GM12878 (cell line): ENCODE measurements around the gene MX1. TPM values are rescaled to one million over a fixed set of nuclear protein-coding genes. Genes with fewer than 3 reads are reported as not detected.

Experiments
- ATAC-seq: fragments of 200-7000 bp; cut with Tn5 transposase; 3 replicates; pipeline ENCODE4 v1.9.1; 2020; ENCODE audit warnings: mild to moderate bottlenecking, moderate library complexity
- BruUV-seq: library from RNA; stranded (reverse); fragments of 400-500 nt; replicated peaks from 2 replicates; lab custom pipeline; 2021; lab: Mats Ljungman, UMichigan
- CTCF ChIA-PET: fragments of 300-600 bp; sonication (Branson Sonifier 250); formaldehyde crosslinking; extraction: SDS; loops from one replicate; lab custom pipeline; 2021; ENCODE audit warnings: inconsistent platforms; lab: Yijun Ruan, JAX
- POLR2A ChIA-PET: fragments of 350-600 bp; formaldehyde crosslinking; extraction: SDS; loops from one replicate; lab custom pipeline; 2021; ENCODE audit warnings: inconsistent platforms; lab: Charles Lee
- RAD21 ChIA-PET: fragments of 300-600 bp; sonication (Branson Sonifier 250); formaldehyde crosslinking; loops from one replicate; lab custom pipeline; 2023; ENCODE audit warnings: antibody characterized with exemption; ENCODE audit not compliant: unreplicated experiment; lab: Charles Lee
- SMC1A ChIA-PET: fragments of 300-600 bp; sonication (Branson Sonifier 250); formaldehyde crosslinking; loops from one replicate; lab custom pipeline; 2023; ENCODE audit not compliant: unreplicated experiment, uncharacterized antibody; lab: Charles Lee
- DNase-seq: peaks from one replicate; pipeline ENCODE4 v3.0.0-alpha.2; 2011; ENCODE audit warnings: low read depth, low spot score
- FAIRE-seq: peaks from 3 replicates; lab custom pipeline; 2011; peaks lifted over from hg19 to GRCh38; lab: Jason Lieb, UNC
- H2AFZ ChIP-seq: 2 replicates; pipeline ENCODE4 v1.6.0; 2011; ENCODE audit warnings: low read depth, low read length, control low read depth; ENCODE audit not compliant: control insufficient read depth
- H3K27ac ChIP-seq: 2 replicates; pipeline ENCODE4 v1.5.1; 2011; ENCODE audit warnings: control low read depth; ENCODE audit not compliant: control insufficient read depth, insufficient read depth
- H3K27me3 ChIP-seq, 2 experiments: replicated peaks in 1 of 2; 2 replicates each; pipeline versions ENCODE4 v1.6.0 to v1.6.1; 2011; ENCODE audit warnings: low read length in 1 of 2; ENCODE audit not compliant: control insufficient read depth in 2 of 2, insufficient read depth in 2 of 2
- H3K36me3 ChIP-seq, 2 experiments: 2 replicates each; pipeline ENCODE4 v1.5.1; 2011; ENCODE audit warnings: low read length in 1 of 2; ENCODE audit not compliant: control insufficient read depth in 2 of 2, insufficient read depth in 2 of 2
- H3K4me1 ChIP-seq: 2 replicates; pipeline ENCODE4 v1.6.1; 2011; ENCODE audit warnings: mild to moderate bottlenecking, low read length, moderate library complexity, mixed read lengths; ENCODE audit not compliant: control insufficient read depth, insufficient read depth
- H3K4me2 ChIP-seq: 2 replicates; pipeline ENCODE4 v1.6.0; 2011; ENCODE audit warnings: control low read depth; ENCODE audit not compliant: control insufficient read depth, insufficient read depth
- H3K4me3 ChIP-seq: fragments of 200-600 bp; sonication (generic); 2 replicates; pipeline ENCODE4 v1.5.1; 2016
- H3K79me2 ChIP-seq: 2 replicates; pipeline ENCODE4 v1.6.0; 2011; ENCODE audit warnings: low read length; ENCODE audit not compliant: control insufficient read depth, insufficient read depth
- H3K9ac ChIP-seq: 2 replicates; pipeline ENCODE4 v1.8.0; 2011; ENCODE audit warnings: low read length, control low read depth, mixed read lengths; ENCODE audit not compliant: control insufficient read depth, insufficient read depth
- H3K9me3 ChIP-seq: replicated peaks from 3 replicates; pipeline ENCODE4 v1.5.1; 2011; ENCODE audit warnings: mild to moderate bottlenecking, low read length; ENCODE audit not compliant: control insufficient read depth, insufficient read depth
- H4K20me1 ChIP-seq: 2 replicates; pipeline ENCODE4 v1.6.0; 2011; ENCODE audit not compliant: control insufficient read depth, insufficient read depth
- IRF4 ChIP-seq: IDR thresholded peaks from 2 replicates; pipeline ENCODE4 v1.6.1; 2011; ENCODE audit warnings: low read depth, low read length
- MLLT1 ChIP-seq: fragments of 450-650 bp; IDR thresholded peaks from 2 replicates; pipeline ENCODE4 v1.6.1; 2016; ENCODE audit warnings: mild to moderate bottlenecking
- POLR2A ChIP-seq: IDR thresholded peaks from 2 replicates; pipeline ENCODE4 v1.6.1; 2011; ENCODE audit warnings: low read depth, mild to moderate bottlenecking, low read length
- POLR2AphosphoS5 ChIP-seq: IDR thresholded peaks from 2 replicates; pipeline ENCODE4 v1.6.1; 2011; ENCODE audit warnings: mild to moderate bottlenecking, low read length, inconsistent platforms
- WGBS: methylation state at CpG from one replicate; pipeline ENCODE4 v1.1.6; 2016; ENCODE audit warnings: low lambda C conversion rate; ENCODE audit not compliant: insufficient replicate concordance, insufficient coverage; ENCODE audit errors: missing lambda C conversion rate; 5-methylcytosine and 5-hydroxymethylcytosine counted together
- in situ Hi-C: fragments of 300-500 bp; cut with MboI; formaldehyde crosslinking; loops from 9 replicates; pipeline ENCODE4 v1.14.3; 2018; ENCODE audit warnings: mixed read lengths
- intact Hi-C: fragments of 100-400 bp; cut with micrococcal nuclease; formaldehyde crosslinking; loops from one replicate; pipeline ENCODE4 v1.14.2; 2022; ENCODE audit not compliant: unreplicated experiment
- polyA plus RNA-seq, 11 experiments: library from polyadenylated mRNA; depleted of rRNA in 4 of 11; unstranded in 6 of 11; stranded (reverse) in 5 of 11; fragments of >200 nt; fragmentation: Nextera tagmentation in 4 of 11; fragmentation: Illumina TruSeq in 1 of 11; extraction: Ambion mirVana in 4 of 11; extraction: Trizol in 1 of 11; gene quantifications; 1 replicate in 1 of 11; 2 replicates in 10 of 11; pipeline versions ENCODE4 v1.2.1 to v1.2.3, GENCODE V29; 2011 to 2016; ENCODE audit warnings: inconsistent platforms in 2 of 11, missing spikeins in 2 of 11, low read depth in 1 of 11
- total RNA-seq, 4 experiments: library from RNA; depleted of rRNA in 3 of 4; stranded (reverse); fragments of >200 nt in 3 of 4; fragmentation: Illumina TruSeq in 1 of 4; extraction: Trizol in 1 of 4; gene quantifications; 2 replicates each; pipeline versions ENCODE4 v1.2.1 to v1.2.3, GENCODE V29; 2013 to 2021

MX1 gene
- total and polyA plus RNA-seq, 10 of the 15 experiments (the other 5 are each of a cell fraction or from before 2014, with no cell fraction given) = 75.9 to 385 (median 302) TPM

GRCh38 chr21:41429925-41430491 is 4.0 kb downstream of the MX1 start:
- no peak overlapping the region for H2AFZ ChIP-seq
- H3K4me2 ChIP-seq = peak overlapping the region; percentile 90
- ChIA-PET RAD21 (interaction anchor here (1.3 kb wide), 1 partner anchor 61 kb away, joined by 3 read pairs; no protein-coding TSS in a partner anchor), POLR2A (interaction anchor here (1.0 to 3.2 kb wide), 3 partner anchors 62 to 147 kb away, joined by 3 to 15 read pairs (median 3); no protein-coding TSS in a partner anchor), CTCF (interaction anchor here (1.4 to 3.7 kb wide), 3 partner anchors 19 to 147 kb away, joined by 6 to 15 read pairs (median 8); no protein-coding TSS in a partner anchor), SMC1A (interaction anchor here (0.9 to 4.2 kb wide), 6 partner anchors 9 to 687 kb away, joined by 3 to 23 read pairs (median 4); no protein-coding TSS in a partner anchor)
- H3K27ac ChIP-seq = no peak overlapping the region
- WGBS = 74% methylated on average over 8 of the region's 9 CpGs
- TF ChIP-seq POLR2AphosphoS5 (peak; percentile 79), POLR2A (peak; percentile 58), MLLT1 (0 out of 2 replicates have a peak, but pooled peaks have one; percentile 1), IRF4 (no peak)
- no peaks in the 10 kb centered on the region for H3K27me3 ChIP-seq
- TSS peak; percentile 25 for BruUV-seq
- peaks cover 39% of the 10 kb centered on the region for H3K4me1 ChIP-seq
- H3K9me3 ChIP-seq = peaks cover 8% of the 10 kb centered on the region
- intact Hi-C loops = no loop called here
- H4K20me1 ChIP-seq = peaks cover 26% of the 10 kb centered on the region
- peaks cover 91% of the 10 kb centered on the region for H3K79me2 ChIP-seq
- H3K36me3 ChIP-seq = peaks cover 10 to 62% of the 10 kb centered on the region in 2 experiments
- peak overlapping the region; percentile 24; the same call in 1 of the 2 replicates for H3K9ac ChIP-seq
- FAIRE-seq (no peak), ATAC-seq (no peak), DNase-seq (no peak)
- peak overlapping the region; percentile 69 for H3K4me3 ChIP-seq
- in situ Hi-C loops = no loop called here
